Heart right ventricle (tissue), 16 donors: ENCODE results near the gene RBMS3. TPM values are rescaled to one million over a fixed set of nuclear protein-coding genes. Genes with fewer than 3 reads are reported as not detected.

Source experiments
- ATAC-seq, 8 donors: fragments of 200-7000 bp; cut with Tn5 transposase; one replicate each; pipeline ENCODE4 v1.9.1; 2020; ENCODE audit warnings: mild to moderate bottlenecking in 8 of 8, moderate library complexity in 8 of 8, moderate number of reproducible peaks in 1 of 8
- DNase-seq, 2 donors: peaks; one replicate each; pipeline ENCODE4 v3.0.0-alpha.2; 2020
- H3K27ac ChIP-seq, 10 donors: fragments of 200-600 bp; sonication (generic) in 2 of 10; one replicate each; pipeline versions ENCODE4 v1.5.0 to v1.8.0; 2020 to 2022; ENCODE audit warnings: mild to moderate bottlenecking in 3 of 10
- H3K27me3 ChIP-seq, 7 donors: fragments of 200-600 bp; one replicate each; pipeline ENCODE4 v1.8.0; 2021 to 2022; ENCODE audit warnings: mild to moderate bottlenecking in 2 of 7
- H3K36me3 ChIP-seq, 9 donors: fragments of 200-600 bp; sonication (generic) in 1 of 9; one replicate each; pipeline versions ENCODE4 v1.5.0 to v1.8.0; 2020 to 2022; ENCODE audit warnings: mild to moderate bottlenecking in 2 of 9
- H3K4me1 ChIP-seq, 9 donors: fragments of 200-600 bp; sonication (generic) in 1 of 9; one replicate each; pipeline versions ENCODE4 v1.5.0 to v1.8.0; 2020 to 2022; ENCODE audit warnings: mild to moderate bottlenecking in 4 of 9
- H3K4me3 ChIP-seq, 10 donors: fragments of 200-600 bp; sonication (generic) in 2 of 10; one replicate each; pipeline versions ENCODE4 v1.5.0 to v1.8.0; 2020 to 2022; ENCODE audit warnings: mild to moderate bottlenecking in 7 of 10, moderate library complexity in 2 of 10
- H3K9me3 ChIP-seq, 11 donors: fragments of 200-600 bp in 10 of 11; sonication (generic) in 2 of 11; one replicate each; pipeline versions ENCODE4 v1.5.0 to v1.8.0; 2013 to 2022; ENCODE audit warnings: mild to moderate bottlenecking in 2 of 11, control low read depth in 1 of 11, moderate library complexity in 1 of 11
- CTCF ChIP-seq, 9 donors: fragments of 200-600 bp; sonication (generic) in 2 of 9; IDR thresholded peaks; one replicate each; pipeline versions ENCODE4 v1.5.0 to v1.8.0; 2021 to 2022; ENCODE audit warnings: antibody characterized with exemption in 9 of 9, mild to moderate bottlenecking in 5 of 9, moderate library complexity in 1 of 9
- WGBS, 2 donors: extraction: QIAGEN DNeasy Blood & Tissue Kit; methylation state at CpG; one replicate each; pipeline ENCODE4 v1.1.7; 2013; ENCODE audit warnings: inconsistent platforms in 1 of 2; 5-methylcytosine and 5-hydroxymethylcytosine counted together
- intact Hi-C, 10 donors: fragments of 100-400 bp; cut with DNase I; formaldehyde crosslinking; loops; one replicate each; pipeline versions ENCODE4 v1.11.1 to v1.14.2; 2022
- polyA plus RNA-seq, 2 donors: library from polyadenylated mRNA; stranded (reverse); fragments of 200-250 nt; gene quantifications; one replicate each; pipeline ENCODE4 v1.2.3, GENCODE V29; 2013
- total RNA-seq, 10 donors: library from RNA; stranded (reverse); fragmentation: NEBNext Ultra II Directional in 3 of 10; extraction: Animal tissue kit (Norgen Biotek cat#: 25700) in 3 of 10; gene quantifications; one replicate each; pipeline versions ENCODE4 v1.2.1 to v1.2.4, GENCODE V29; 2021 to 2023
- donor health status: Arrhythmogenic right ventricular cardiomyopathy.
- donor health status: ischemic (EF 13 %, LVEDD 7.1; RV severe dilation, severe dysfunction).
- donor health status: healthy with polysubstance abuse.
- donor health status: DM: no; HTN: yes; CAD: no.
- donor health status: DM: no; HTN: no; CAD: no.
- donor health status: ischemic (EF 25% LVEDD 6.9; RV normal size, moderate dysfunction).
- donor health status: ischemic (EF 25% LVEDD 5.7; RV mildly dilated, moderate dysfunction).
- donor health status: healthy.
- donor health status: DM: yes; HTN: yes; CAD: no.
- donor health status: Ischemic cardiomyopathy.
- donor health status: ischemic (EF 35%, LVEDD 5.7; RV mildly dilated, moderate dysfunction).
- donor health status: nonischemic (EF 11% LVEDD 7.7; RV severe dilation, severe dysfunction).
- donor health status: DM: yes; HTN: yes; CAD: no.
- donor health status: PGD.
- donor health status: ischemic (EF 29% LVEDD 5.4; RV normal size, mild dysfunction).
- donor health status: nonischemic (EF 23%, LVEDD 6.1; RV moderate dilation, normal function).

RBMS3 gene
- total and polyA plus RNA-seq, 12 donors: 3.2 to 41.1 (median 26.4) TPM

GRCh38 chr3:29346828-29347227 lies 66.0 kb downstream of the RBMS3 start:
- no peak for ATAC-seq

GRCh38 chr3:29347412-29347811 lies 66.5 kb downstream of the RBMS3 start:
- Histone ChIP-seq H3K4me3 (no peak overlapping the region), H3K36me3 (no peaks in the 10 kb centered on the region), H3K27ac (no peak overlapping the region), H3K4me1 (peaks cover 0 to 47% (median 11%) of the 10 kb centered on the region in 9 donors), H3K9me3 (no peaks in the 10 kb centered on the region), H3K27me3 (no peaks in the 10 kb centered on the region)
- intact Hi-C loops: no loop called here
- no peak for TF ChIP-seq CTCF (IDR thresholded peaks at IDR 0.05)
- ATAC-seq: no peak
- DNase-seq: no peak
- 71 to 73% methylated on average over 5 of the region's 5 CpGs for WGBS, 2 donors

More at GRCh38 chr3:29346828-29347227, 66.0 kb downstream of the RBMS3 start:
- no peak overlapping the region for H3K27ac ChIP-seq
- intact Hi-C loops: no loop called here
- WGBS, 2 donors: 88 to 94% methylated on average over 1 of the region's 1 CpG
- TF ChIP-seq CTCF (IDR thresholded peaks at IDR 0.05): no peak
- no peak for DNase-seq
- H3K4me1 ChIP-seq: peaks cover 0 to 47% (median 13%) of the 10 kb centered on the region in 9 donors
- no peaks in the 10 kb centered on the region for H3K36me3 ChIP-seq
- H3K4me3 ChIP-seq: no peak overlapping the region
- no peaks in the 10 kb centered on the region for H3K9me3 ChIP-seq
- H3K27me3 ChIP-seq: no peaks in the 10 kb centered on the region

GRCh38 chr3:29348316-29348715 lies 67.4 kb downstream of the RBMS3 start:
- H3K27me3 ChIP-seq: no peaks in the 10 kb centered on the region
- peaks cover 0 to 47% (median 13%) of the 10 kb centered on the region in 9 donors for H3K4me1 ChIP-seq
- H3K4me3 ChIP-seq: no peak overlapping the region
- TF ChIP-seq CTCF (IDR thresholded peaks at IDR 0.05): no peak
- H3K27ac ChIP-seq: no peak overlapping the region
- ATAC-seq (no peak), DNase-seq (no peak)
- no peaks in the 10 kb centered on the region for H3K36me3 ChIP-seq
- WGBS, 2 donors: 80 to 83% methylated on average over 4 of the region's 4 CpGs
- H3K9me3 ChIP-seq: no peaks in the 10 kb centered on the region
- intact Hi-C loops: no loop called here

GRCh38 chr3:29349049-29349448 lies 68.2 kb downstream of the RBMS3 start:
- WGBS, 2 donors: 63 to 71% methylated on average over 2 of the region's 2 CpGs
- no peak for DNase-seq
- Histone ChIP-seq H3K4me1 (peaks cover 0 to 47% (median 19%) of the 10 kb centered on the region in 9 donors), H3K9me3 (no peaks in the 10 kb centered on the region), H3K4me3 (no peak overlapping the region), H3K27ac (no peak overlapping the region), H3K27me3 (no peaks in the 10 kb centered on the region), H3K36me3 (no peaks in the 10 kb centered on the region)
- no peak for TF ChIP-seq CTCF (IDR thresholded peaks at IDR 0.05)
- ATAC-seq: no peak
- intact Hi-C loops: no loop called here
